Suprapubic skin (tissue), 4 donors: Measurements from ENCODE around the gene ACTBL2.

ENCODE experiments used
- POLR2A ChIP-seq, 2 donors: fragments of 450-650 bp; IDR thresholded peaks; one replicate each; pipeline ENCODE4 v1.6.1; 2017; ENCODE audit warnings: antibody characterized with exemption in 2 of 2, mild to moderate bottlenecking in 2 of 2, moderate library complexity in 2 of 2
- POLR2AphosphoS5 ChIP-seq, 3 donors: sonication (generic); formaldehyde crosslinking; IDR thresholded peaks; one replicate each; pipeline ENCODE4 v1.6.1; 2017; ENCODE audit warnings: antibody characterized with exemption in 3 of 3
- TF ChIP-seq, protein P1 (sequence below), 2 donors: fragments of 200-600 bp in 1 of 2; fragments of 450-650 bp in 1 of 2; sonication (generic) in 1 of 2; IDR thresholded peaks; one replicate each; pipeline ENCODE4 v1.5.1; 2016 to 2019; ENCODE audit warnings: antibody characterized with exemption in 2 of 2, mild to moderate bottlenecking in 1 of 2, moderate library complexity in 1 of 2

DNA sequence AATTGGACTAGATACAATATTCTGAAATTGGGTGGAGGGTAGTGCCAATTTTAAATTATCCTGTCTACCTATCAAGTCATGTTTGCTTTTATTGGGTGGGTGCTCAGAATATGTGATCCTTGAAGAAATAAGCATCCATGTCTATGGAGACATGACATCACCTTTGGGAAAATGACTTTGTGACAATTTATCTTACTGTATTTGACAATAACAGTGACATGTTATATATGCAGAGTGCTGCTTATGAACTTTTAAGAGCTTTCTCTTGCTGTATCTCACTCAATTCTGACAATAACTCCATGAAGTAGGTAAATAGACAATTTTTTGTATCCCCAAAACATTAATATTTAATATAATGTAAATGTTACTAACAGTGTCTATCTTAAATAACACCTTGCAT, 15.1 kb upstream of the ACTBL2 start:
- TF ChIP-seq, protein P1, sequence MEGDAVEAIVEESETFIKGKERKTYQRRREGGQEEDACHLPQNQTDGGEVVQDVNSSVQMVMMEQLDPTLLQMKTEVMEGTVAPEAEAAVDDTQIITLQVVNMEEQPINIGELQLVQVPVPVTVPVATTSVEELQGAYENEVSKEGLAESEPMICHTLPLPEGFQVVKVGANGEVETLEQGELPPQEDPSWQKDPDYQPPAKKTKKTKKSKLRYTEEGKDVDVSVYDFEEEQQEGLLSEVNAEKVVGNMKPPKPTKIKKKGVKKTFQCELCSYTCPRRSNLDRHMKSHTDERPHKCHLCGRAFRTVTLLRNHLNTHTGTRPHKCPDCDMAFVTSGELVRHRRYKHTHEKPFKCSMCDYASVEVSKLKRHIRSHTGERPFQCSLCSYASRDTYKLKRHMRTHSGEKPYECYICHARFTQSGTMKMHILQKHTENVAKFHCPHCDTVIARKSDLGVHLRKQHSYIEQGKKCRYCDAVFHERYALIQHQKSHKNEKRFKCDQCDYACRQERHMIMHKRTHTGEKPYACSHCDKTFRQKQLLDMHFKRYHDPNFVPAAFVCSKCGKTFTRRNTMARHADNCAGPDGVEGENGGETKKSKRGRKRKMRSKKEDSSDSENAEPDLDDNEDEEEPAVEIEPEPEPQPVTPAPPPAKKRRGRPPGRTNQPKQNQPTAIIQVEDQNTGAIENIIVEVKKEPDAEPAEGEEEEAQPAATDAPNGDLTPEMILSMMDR (IDR thresholded peaks at IDR 0.05) = no peak
- TF ChIP-seq POLR2AphosphoS5 (IDR thresholded peaks at IDR 0.05) (no peak), POLR2A (IDR thresholded peaks at IDR 0.05) (no peak)
